HG02798 (cell line): ENCODE data around the gene ATXN2.
"Not testable (repeated sequence)": the region's sequence is repeated elsewhere in the genome, so short reads cannot be mapped to it uniquely, and the experiment has no call there.

Experiments used
- ATAC-seq: cut with Tn5 transposase; IDR thresholded peaks from one replicate; pipeline ENCODE4 v1.9.1; 2021; ENCODE audit warnings: mild to moderate bottlenecking; ENCODE audit not compliant: unreplicated experiment, poor library complexity

Gene ATXN2, protein sequence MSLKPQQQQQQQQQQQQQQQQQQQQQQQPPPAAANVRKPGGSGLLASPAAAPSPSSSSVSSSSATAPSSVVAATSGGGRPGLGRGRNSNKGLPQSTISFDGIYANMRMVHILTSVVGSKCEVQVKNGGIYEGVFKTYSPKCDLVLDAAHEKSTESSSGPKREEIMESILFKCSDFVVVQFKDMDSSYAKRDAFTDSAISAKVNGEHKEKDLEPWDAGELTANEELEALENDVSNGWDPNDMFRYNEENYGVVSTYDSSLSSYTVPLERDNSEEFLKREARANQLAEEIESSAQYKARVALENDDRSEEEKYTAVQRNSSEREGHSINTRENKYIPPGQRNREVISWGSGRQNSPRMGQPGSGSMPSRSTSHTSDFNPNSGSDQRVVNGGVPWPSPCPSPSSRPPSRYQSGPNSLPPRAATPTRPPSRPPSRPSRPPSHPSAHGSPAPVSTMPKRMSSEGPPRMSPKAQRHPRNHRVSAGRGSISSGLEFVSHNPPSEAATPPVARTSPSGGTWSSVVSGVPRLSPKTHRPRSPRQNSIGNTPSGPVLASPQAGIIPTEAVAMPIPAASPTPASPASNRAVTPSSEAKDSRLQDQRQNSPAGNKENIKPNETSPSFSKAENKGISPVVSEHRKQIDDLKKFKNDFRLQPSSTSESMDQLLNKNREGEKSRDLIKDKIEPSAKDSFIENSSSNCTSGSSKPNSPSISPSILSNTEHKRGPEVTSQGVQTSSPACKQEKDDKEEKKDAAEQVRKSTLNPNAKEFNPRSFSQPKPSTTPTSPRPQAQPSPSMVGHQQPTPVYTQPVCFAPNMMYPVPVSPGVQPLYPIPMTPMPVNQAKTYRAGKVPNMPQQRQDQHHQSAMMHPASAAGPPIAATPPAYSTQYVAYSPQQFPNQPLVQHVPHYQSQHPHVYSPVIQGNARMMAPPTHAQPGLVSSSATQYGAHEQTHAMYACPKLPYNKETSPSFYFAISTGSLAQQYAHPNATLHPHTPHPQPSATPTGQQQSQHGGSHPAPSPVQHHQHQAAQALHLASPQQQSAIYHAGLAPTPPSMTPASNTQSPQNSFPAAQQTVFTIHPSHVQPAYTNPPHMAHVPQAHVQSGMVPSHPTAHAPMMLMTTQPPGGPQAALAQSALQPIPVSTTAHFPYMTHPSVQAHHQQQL

DNA sequence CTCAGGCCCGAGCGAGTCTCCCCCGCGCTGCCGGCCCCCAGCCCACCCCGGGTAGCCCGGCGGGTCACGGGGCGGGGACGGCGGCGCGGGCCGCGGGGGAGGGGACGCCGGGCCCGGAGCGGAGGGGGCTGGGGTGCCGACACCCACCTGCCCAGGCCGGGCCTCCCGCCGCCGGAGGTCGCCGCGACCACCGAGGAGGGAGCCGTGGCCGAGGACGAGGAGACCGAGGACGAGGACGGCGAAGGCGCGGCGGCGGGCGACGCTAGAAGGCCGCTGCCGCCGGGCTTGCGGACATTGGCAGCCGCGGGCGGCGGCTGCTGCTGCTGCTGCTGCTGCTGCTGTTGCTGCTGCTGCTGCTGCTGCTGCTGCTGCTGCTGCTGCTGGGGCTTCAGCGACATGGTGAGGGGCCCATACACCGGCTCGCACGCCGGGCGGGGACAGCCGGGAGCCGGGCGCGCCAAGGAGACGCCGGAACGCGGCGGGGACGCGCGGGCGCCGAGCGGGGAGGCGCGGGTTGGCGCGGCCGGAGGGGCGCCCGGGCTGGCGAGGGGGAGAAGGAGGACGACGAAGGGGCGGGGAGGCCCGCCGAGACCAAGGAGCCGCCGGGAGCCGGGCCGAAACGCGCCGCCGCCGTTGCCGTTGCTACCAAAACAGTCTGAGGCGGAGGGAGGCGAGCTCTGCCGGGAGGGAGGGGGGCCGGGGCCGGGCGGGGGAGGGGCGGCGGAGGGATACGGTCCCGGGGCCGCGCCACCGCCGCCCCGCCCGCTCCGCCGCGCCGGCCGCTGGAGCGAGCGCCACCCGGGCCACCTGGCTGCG lies at the start of gene ATXN2:
ATXN2 (minus strand) TSS at position 679 of the 816 bp plus-strand sequence; CDS start at position 398, 281 bp downstream.
- peak; percentile 65 for ATAC-seq

DNA sequence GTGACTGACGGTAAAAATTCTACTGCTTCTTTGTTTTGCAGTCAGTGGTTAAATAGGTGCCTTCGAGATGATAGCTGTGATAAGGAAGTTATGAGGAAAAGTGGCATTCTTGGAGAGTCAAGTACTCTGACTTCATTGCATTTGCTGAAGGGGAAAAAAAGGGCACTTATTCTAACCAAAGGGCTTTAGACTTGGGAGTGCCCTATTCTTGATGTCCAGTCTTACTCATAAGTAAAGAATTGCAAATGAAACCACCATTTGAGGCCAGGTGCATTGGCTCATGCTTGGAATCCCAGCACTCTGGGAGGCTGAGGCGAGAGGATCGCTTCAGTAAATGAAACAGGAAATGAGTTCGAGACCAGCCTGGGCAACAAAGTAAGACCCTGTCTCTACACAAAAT lies 46.3 kb upstream of the ATXN2 start:
- no peak for ATAC-seq

DNA sequence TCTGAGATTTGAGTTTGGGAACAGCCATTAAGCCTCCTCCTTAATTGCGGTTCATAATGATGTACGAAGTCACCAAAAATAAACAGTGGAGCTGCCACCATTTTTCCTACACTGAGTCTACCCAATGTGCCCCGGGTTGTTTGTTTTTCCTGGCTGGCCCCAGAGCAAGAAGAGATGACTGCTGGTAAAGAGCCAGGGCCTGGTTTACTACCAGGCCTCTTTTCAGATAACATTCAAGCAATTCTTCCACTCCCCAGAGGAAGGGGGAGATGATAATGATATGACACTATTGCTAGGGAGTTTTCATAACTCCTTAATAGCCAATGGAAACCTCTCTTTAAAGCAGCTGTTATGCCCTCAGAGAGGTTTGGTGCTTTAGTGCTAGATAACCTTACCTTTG lies 44.3 kb upstream of the ATXN2 start:
- ATAC-seq, result no peak

DNA sequence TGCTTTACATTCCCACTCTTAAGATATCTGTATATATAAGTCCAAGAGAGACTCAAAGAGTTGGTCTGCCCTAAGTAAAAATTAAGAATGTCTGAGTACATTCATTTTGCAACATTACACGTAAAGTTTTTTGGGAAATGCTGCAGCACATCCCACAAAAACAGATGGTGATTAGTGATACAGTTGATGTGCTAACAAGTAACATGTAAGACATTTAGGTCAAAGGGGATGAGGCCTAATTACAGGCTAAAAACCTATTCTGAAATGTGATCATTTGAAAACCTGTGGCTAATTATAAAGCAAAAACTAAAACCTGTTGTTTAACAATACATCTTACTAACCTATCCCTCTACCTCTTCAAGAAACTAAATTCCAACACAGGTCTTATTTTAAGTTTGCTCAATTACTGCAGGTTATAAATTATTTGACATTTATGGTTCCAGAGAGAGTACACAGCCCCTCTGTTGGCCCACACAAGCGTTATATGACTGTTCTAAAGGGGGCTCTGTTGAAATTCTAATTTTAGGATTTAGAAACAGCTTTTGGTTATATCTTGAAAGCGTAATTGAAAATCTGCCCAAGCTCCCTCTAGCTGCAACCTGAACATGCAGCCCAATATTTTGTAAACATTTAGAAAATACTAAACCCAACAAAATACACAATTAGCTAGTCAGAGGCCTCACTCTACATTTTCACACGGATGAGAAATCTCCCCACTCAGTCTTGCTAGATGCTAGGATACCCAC lies 43.7 kb upstream of the ATXN2 start:
- ATAC-seq, result no peak

DNA sequence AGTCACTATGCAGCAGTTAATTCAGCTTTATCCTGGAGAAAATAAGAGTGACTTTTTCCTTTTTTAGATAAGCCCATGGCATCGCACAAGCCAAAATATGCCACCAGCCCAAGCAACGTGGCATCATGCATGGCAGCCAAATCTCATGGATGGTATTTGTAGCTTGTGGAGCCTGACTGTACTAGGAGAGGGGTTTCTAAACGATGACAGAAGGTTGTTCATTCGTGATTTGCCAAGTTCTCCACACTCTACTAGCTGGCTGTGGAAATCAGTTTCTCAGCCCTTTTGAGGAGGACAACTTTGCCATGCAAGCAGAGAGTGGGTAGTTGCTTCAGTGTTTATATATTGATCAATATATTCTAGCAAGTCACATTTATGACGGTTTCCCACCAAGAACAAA lies 41.4 kb upstream of the ATXN2 start:
- no peak for ATAC-seq

DNA sequence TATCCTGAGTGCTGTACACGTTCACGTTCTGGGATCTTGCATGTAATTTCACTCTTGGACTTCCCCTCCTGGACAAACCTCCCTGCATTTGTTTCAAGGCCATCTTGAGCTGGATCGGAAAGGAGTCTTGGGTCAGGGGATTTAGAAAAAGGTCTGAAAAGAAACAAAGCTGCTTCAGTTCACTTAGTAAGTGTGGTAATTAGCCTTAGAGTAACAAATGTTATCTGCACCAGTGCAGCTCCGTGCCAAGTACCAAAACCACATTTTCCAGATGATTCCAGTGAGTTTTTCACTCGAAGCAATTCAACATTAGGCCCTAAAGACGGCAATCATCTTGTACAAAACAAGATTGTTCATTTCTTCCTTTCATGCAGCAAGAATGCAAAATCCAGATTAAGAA lies 39.4 kb upstream of the ATXN2 start:
- no peak for ATAC-seq

DNA sequence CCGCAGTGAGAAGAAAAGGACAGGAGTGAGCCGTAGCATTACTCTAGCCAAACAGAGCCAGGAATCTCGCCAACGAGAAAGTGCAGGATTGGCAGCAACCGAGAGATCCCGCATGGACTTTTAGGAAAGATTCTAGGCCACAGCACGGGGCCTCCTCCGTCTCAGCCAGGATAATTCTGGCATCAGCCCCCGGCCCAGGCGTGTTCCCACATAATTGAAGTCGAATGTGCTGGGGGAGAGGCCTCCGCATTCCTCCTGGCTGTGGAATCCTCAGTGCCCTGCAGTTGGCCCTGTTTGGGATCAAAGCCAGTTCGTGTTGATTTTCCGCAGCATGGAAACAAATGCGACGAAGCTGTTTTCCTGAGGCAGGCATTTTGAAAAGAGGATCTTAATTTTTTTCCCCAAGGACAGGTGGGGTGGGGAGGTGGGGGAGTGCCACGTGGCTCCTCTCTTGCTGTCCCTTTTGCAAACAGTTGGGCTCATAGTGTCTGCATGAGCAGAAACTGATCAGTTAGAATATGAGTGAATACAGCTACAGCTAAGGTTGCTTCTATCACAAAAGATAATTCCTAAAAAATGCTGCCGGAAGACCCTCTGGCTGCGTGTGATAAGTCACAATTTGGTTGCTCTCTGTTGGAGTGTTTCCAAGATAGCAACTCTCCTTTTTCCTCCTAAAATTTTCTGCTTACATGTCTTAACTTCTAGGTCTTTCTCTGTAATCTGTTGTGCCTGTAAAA lies 37.3 kb upstream of the ATXN2 start:
- ATAC-seq, result no peak

DNA sequence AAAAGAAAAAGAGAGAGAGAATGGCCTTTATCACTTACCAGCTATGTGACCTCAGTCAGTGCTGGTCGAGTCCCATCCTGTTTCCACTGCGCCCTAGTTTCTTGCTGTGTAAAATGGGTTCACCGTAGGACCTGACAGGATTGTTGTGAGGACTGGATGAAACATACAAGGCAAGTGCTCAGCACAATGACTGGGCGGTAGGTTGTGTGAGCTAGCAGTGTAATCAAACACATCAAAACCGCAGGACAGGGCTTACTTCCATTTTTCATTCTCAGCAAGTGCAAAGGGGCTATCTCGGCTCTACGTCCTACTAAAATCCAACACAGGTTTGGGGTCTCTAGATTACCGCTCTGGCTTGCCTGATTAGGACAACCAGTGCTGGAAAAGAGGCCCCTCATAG lies 36.4 kb upstream of the ATXN2 start:
- ATAC-seq, result no peak

DNA sequence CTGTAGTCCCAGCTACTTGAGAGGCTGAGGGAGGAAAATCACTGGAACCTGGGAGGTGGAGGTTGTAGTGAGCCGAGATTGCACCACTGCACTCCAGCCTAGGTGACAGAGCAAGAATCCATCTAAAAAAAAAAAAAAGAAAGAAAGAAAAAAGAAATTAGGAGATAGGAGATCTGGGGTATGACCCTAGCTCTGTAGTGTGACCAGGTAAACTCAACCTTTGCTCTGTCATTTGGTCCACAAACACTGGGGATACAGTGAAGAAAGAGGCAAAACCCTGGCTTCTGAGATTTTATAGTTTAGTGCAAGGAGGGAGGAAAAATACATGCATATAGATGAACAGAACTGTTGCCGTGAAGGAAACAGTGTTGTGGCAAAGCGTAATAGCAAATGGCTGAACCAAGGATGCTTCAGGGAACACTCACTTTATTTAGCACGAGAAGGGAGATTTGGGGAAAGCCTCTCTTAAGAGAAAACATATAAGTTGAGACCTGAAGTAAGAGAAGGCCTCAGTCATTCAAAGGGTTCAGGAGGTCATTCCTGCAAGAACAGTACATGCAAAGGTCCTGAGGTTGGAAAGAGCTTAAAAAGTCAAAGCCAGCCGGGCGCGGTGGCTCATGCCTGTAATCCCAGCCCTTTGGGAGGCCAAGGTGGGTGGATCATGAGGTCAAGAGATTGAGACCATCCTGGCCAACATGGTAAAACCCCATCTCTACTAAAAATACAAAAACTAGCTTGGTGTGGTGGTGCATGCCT lies 29.6 kb upstream of the ATXN2 start:
- ATAC-seq, result no peak

DNA sequence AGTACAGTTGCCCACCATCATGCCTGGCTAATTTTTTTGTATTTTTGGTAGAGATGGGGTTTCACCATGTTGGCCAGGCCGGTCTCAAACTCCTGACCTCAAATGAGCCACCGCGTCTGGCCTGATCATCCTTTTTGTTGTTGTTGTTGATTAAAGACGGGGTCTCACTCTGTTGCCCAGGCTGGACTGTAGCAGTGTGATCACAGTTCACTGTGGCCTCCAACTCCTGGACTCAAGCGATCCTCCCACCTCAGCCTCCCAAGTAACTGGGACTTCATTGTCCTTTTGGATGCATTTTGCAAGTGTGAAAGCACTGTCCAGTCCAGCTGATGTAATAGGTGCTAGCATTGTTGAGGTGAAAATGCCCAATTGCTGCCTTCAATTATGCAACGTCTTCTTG lies 27.1 kb upstream of the ATXN2 start:
- ATAC-seq, result no peak

DNA sequence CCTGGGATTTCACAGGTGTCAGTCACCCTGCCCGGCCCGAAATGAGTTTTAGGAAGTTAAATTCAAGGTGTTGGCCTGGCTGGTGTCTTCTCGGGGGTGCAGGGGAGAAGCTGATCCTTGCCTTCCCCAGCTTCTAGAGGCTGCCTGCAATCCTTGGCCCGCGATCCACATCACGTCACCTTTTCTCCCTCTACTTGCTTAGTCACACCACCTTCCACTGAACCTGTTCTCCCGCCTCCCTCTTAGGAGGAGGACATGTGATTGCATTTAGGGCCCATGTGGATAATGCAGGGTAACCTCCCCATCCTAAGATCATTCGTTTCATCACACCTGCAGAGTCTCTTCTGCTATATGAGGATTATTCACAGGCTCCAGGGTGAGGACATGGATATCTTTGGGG lies 25.4 kb upstream of the ATXN2 start:
- ATAC-seq, result no peak

DNA sequence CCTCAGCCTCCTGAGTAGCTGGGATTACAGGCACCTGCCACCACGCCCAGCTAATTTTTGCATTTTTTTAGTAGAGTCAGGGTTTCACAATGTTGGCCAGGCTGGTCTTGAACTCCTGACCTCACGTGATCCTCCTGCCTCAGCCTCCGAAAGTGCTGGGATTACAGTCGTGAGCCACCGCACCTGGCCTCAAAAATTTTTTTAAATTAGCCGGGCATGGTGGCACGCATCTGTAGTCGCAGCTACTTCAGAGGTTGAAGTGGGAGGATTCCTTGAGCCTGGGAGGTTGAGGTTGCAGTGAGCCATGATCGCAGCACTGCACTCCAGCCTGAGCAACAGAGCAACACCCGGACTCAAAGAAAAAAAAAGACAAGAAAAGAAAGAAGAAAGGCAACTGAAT lies 18.7 kb upstream of the ATXN2 start:
- not testable (repeated sequence) for ATAC-seq

DNA sequence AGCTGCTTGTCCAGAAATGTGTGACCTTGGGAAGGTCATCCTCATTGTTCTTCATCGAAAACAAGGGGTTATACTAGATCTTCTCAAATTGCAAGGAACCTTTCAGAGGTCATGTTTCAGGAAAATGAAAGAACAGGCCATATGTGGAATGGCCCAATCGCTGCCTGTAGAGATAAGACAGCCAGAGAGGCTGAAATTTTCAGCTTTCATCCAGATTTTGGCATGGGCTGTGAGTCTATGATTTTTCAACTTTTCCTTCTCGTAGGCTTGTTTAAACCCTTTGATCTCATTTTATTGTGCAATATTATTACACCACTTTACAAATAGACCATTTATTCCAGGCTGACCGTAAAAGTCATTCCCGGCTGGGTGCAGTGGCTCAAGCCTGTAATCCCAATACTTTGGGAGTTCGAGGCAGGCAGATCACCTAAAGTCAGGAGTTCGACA lies 17.1 kb upstream of the ATXN2 start:
- no peak for ATAC-seq

DNA sequence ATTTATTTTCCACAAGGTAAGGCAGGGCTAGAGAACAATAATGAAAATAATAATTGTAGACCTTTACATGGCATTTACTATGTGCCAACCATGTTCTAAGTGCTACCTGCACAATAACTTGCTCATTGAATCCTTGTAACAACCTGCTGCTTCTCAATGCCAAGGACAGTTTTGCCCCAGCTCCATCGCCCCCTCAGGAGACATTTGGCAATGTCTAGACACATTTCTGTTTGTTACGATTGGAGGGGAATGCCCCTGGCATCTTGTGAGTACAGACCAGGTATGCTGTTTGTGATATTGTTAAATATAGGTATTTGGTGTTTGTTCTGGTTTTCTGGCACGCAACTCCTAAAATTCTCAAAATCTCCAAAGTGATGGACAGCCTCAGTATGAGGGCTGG lies 8.1 kb upstream of the ATXN2 start:
- no peak for ATAC-seq

DNA sequence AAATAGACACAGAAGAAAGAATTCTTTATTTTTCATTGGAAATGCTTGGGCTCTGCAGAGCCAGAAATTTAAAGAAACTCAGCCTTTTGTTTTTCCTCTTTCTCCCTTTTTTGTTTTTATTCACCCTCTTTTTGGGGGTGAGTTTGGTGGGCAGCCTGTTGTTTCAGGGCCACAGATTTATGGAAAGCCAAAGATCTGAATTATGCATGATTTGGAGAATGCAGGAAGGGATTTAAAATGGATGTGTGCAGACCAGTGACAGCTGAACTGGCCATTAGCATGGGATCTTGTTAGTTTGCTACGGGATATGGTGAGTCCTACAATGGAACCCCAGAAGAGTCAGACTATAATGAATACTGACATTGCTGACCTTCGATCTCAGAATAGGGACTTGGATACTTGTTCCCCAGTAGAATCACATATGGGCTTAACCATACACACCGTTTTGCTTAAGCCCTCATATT lies 7.7 kb upstream of the ATXN2 start:
- ATAC-seq, result no peak

DNA sequence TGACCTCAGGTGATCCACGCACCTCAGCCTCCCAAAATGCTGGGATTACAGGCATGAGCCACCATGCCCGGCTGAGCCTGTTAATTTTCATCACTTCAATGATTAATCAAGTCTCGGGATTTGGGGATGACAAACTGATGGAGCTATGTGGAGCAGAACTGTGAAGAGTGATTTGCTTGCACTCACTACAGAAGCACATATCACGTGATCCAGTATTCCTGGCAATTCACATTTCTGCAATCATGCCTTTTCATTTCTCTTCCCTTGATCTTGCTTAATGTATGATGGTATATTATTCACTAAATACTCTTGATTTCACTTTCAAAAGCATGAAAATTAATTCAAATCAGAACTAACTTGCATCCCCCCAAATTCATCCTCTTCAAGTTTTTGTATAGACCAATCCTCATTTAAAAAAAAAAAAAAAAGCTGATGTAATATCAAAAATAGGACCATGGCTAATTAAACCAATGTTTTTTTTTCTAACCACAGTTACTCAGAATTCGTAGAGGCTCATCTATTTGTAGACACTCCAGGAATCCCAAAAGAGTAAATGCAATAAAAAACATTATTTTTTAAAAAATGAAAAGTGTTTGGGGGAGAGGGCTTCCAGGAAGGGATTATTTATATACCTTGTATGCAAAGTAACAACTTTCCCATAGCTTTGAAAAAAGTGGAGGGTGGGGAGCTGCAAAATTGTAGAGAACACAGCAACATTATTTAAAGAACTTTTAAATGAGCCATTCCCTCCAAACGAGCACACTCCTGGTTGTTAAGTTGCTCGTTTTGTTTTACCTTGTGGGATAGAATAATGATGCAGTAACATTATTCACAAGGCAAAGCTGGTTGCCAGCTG lies 7.0 kb upstream of the ATXN2 start:
- ATAC-seq, result no peak

DNA sequence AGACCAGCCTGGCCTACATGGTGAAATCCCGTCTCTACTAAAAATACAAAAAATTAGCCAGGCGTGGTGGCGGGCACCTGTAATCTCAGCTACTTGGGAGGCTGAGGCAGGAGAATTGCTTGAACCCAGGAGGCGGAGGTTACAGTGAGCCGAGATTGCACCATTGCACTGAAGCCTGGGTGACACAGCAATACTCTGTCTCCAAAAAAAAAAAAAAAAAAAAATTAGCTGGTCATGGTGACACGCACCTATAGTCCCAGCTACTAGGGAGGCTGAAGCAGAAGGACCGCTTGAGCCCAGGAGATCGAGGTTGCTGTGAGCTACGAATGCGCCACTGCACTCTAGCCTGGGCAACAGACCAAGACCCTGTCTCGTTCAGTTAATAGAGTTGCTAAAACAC lies 3.7 kb upstream of the ATXN2 start:
- not testable (repeated sequence) for ATAC-seq
